ENCODE measurements around the gene CACNA2D4.

The CACNA2D4 gene

GRCh38 chr12:1934831-1935230 lies 16.4 kb upstream of the CACNA2D4 start:
- CTCF ChIA-PET, result interaction anchor here (1.4 kb wide), 1 partner anchor 281 kb away, joined by 4 read pairs; no protein-coding TSS in a partner anchor
- DNase-seq (ENCODE audit: extremely low spot score), result no peak
- no peak for TF ChIP-seq HDGF (IDR thresholded peaks at IDR 0.05; ENCODE audit: borderline replicate concordance)
- no peak for TF ChIP-seq ARNT (IDR thresholded peaks at IDR 0.05)
- TF ChIP-seq SUZ12 (IDR thresholded peaks at IDR 0.05), result no peak
- TF ChIP-seq FOXA1 (IDR thresholded peaks at IDR 0.05), result no peak
- TF ChIP-seq FOXK2 (IDR thresholded peaks at IDR 0.05), result no peak
- no peak for TF ChIP-seq SP1 (IDR thresholded peaks at IDR 0.05)
- no peak for TF ChIP-seq TARDBP (IDR thresholded peaks at IDR 0.05)
- no peak for TF ChIP-seq FOXM1 (IDR thresholded peaks at IDR 0.05; ENCODE audit: borderline replicate concordance)
- TF ChIP-seq BHLHE40 (IDR thresholded peaks at IDR 0.05; ENCODE audit: borderline replicate concordance), result no peak
- no peak for TF ChIP-seq CTBP1 (IDR thresholded peaks at IDR 0.05; ENCODE audit: borderline replicate concordance)
- TF ChIP-seq ZNF384 (IDR thresholded peaks at IDR 0.05), result no peak
- TF ChIP-seq NFRKB (IDR thresholded peaks at IDR 0.05), result no peak
- TF ChIP-seq, protein P1, sequence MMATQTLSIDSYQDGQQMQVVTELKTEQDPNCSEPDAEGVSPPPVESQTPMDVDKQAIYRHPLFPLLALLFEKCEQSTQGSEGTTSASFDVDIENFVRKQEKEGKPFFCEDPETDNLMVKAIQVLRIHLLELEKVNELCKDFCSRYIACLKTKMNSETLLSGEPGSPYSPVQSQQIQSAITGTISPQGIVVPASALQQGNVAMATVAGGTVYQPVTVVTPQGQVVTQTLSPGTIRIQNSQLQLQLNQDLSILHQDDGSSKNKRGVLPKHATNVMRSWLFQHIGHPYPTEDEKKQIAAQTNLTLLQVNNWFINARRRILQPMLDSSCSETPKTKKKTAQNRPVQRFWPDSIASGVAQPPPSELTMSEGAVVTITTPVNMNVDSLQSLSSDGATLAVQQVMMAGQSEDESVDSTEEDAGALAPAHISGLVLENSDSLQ (IDR thresholded peaks at IDR 0.05), result no peak
- TF ChIP-seq LEF1 (IDR thresholded peaks at IDR 0.05; ENCODE audit: borderline replicate concordance), result no peak
- TF ChIP-seq L3MBTL2 (conservative IDR thresholded peaks at IDR 0.05), result no peak
- no peak for TF ChIP-seq ELF4 (IDR thresholded peaks at IDR 0.05)
- POLR2A ChIA-PET, result no interaction called here

- ChIA-PET CTCF (interaction anchor here (0.6 to 1.4 kb wide), 2 partner anchors 211 to 281 kb away, joined by 4 to 5 read pairs; no protein-coding TSS in a partner anchor), POLR2A (no interaction called here)
- TF ChIP-seq FOXM1 (IDR thresholded peaks at IDR 0.05; ENCODE audit: borderline replicate concordance), result no peak
- TF ChIP-seq BHLHE40 (IDR thresholded peaks at IDR 0.05; ENCODE audit: borderline replicate concordance), result no peak
- no peak for TF ChIP-seq LEF1 (IDR thresholded peaks at IDR 0.05; ENCODE audit: borderline replicate concordance)
- TF ChIP-seq L3MBTL2 (conservative IDR thresholded peaks at IDR 0.05), result no peak
- no peak for TF ChIP-seq CTBP1 (IDR thresholded peaks at IDR 0.05; ENCODE audit: borderline replicate concordance)
- no peak for TF ChIP-seq FOXA1 (IDR thresholded peaks at IDR 0.05)
- no peak for TF ChIP-seq ARNT (IDR thresholded peaks at IDR 0.05)
- no peak for TF ChIP-seq ZNF384 (IDR thresholded peaks at IDR 0.05)
- no peak for TF ChIP-seq TARDBP (IDR thresholded peaks at IDR 0.05)
- no peak for TF ChIP-seq SUZ12 (IDR thresholded peaks at IDR 0.05)
- TF ChIP-seq ELF4 (IDR thresholded peaks at IDR 0.05), result no peak
- TF ChIP-seq FOXK2 (IDR thresholded peaks at IDR 0.05), result no peak
- TF ChIP-seq HDGF (IDR thresholded peaks at IDR 0.05; ENCODE audit: borderline replicate concordance), result no peak
- TF ChIP-seq SP1 (IDR thresholded peaks at IDR 0.05), result no peak
- TF ChIP-seq NFRKB (IDR thresholded peaks at IDR 0.05), result no peak
- DNase-seq (ENCODE audit: extremely low spot score), result no peak
Measured at GRCh38 chr12:1934068-1934467, 15.6 kb upstream of the CACNA2D4 start.

GRCh38 chr12:1933342-1934051 lies 15.0 kb upstream of the CACNA2D4 start:
- ChIA-PET POLR2A (no interaction called here), CTCF (interaction anchor here (0.6 kb wide), 1 partner anchor 211 kb away, joined by 5 read pairs; no protein-coding TSS in a partner anchor)
- DNase-seq (ENCODE audit: extremely low spot score), result no peak
- TF ChIP-seq ARNT (IDR thresholded peaks at IDR 0.05), result no peak
- no peak for TF ChIP-seq SP1 (IDR thresholded peaks at IDR 0.05)
- no peak for TF ChIP-seq FOXK2 (IDR thresholded peaks at IDR 0.05)
- TF ChIP-seq, protein P1 (IDR thresholded peaks at IDR 0.05), result no peak
- no peak for TF ChIP-seq SUZ12 (IDR thresholded peaks at IDR 0.05)
- TF ChIP-seq BHLHE40 (IDR thresholded peaks at IDR 0.05; ENCODE audit: borderline replicate concordance), result no peak
- no peak for TF ChIP-seq NFRKB (IDR thresholded peaks at IDR 0.05)
- no peak for TF ChIP-seq FOXA1 (IDR thresholded peaks at IDR 0.05)
- TF ChIP-seq CTBP1 (IDR thresholded peaks at IDR 0.05; ENCODE audit: borderline replicate concordance), result no peak
- no peak for TF ChIP-seq FOXM1 (IDR thresholded peaks at IDR 0.05; ENCODE audit: borderline replicate concordance)
- no peak for TF ChIP-seq ELF4 (IDR thresholded peaks at IDR 0.05)
- no peak for TF ChIP-seq L3MBTL2 (conservative IDR thresholded peaks at IDR 0.05)
- no peak for TF ChIP-seq LEF1 (IDR thresholded peaks at IDR 0.05; ENCODE audit: borderline replicate concordance)
- TF ChIP-seq HDGF (IDR thresholded peaks at IDR 0.05; ENCODE audit: borderline replicate concordance), result no peak

DNA sequence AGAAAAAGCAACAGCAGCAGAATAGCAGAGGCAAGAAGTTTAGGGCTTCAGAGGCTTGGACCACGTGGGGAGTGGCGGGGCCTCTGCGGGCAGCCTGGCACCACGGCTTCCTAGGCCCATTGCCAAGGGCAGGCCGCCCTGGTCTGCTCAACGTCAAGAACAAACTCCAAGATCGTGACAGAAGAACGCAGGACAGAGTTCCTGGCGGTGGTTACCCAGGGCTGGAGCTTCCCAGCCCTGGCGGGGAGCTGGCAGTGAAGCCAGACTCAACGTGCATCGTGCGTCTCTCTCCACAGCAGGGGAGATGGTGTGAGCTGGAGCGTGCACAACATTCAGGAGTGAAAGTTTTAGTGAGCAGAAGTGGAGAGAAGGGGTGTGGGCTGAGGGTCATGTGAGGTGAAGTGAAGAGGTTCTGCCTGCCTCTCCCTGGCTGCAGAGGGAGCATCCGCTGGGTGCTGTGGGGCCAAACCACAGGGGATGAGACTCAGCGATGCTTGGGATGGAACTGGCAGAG lies 13.9 kb upstream of the CACNA2D4 start:
- DNase-seq (ENCODE audit: extremely low spot score), result no peak
- TF ChIP-seq NFRKB (IDR thresholded peaks at IDR 0.05) (no peak), SUZ12 (IDR thresholded peaks at IDR 0.05) (no peak), FOXA1 (IDR thresholded peaks at IDR 0.05) (no peak), L3MBTL2 (conservative IDR thresholded peaks at IDR 0.05) (no peak), LEF1 (IDR thresholded peaks at IDR 0.05; ENCODE audit: borderline replicate concordance) (no peak)
- TF ChIP-seq, protein P1 (IDR thresholded peaks at IDR 0.05), result no peak

DNA sequence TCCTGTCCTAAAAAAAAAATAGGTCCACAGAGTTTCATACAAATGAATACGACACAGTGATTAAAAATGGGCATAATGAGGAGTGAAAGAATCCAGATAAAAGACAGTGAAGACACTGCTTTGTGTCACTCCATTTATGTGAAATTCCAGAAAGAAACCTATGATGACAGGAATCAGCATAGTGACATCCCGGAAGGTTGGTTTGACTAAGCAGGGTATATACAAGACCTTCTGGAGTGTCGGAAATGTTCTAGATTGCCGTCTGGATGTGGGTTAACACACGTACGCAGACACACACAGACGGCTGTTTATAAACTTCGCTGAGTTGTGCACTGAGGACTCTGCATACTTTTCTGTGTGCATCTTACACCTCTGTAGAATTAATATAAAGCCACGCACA lies 13.2 kb upstream of the CACNA2D4 start:
- POLR2A ChIA-PET, result interaction anchor here (1.1 kb wide), 1 partner anchor 270 kb away, joined by 3 read pairs; no protein-coding TSS in a partner anchor
- CTCF ChIA-PET, result interaction anchor here (2.0 kb wide), 1 partner anchor 8 kb away, joined by 10 read pairs; no protein-coding TSS in a partner anchor

More for the DNA sequence above, 13.9 kb upstream of the CACNA2D4 start:
- POLR2A ChIA-PET, result interaction anchor here (1.1 kb wide), 1 partner anchor 271 kb away, joined by 3 read pairs; no protein-coding TSS in a partner anchor
- CTCF ChIA-PET, result no interaction called here

More for the DNA sequence above, 13.2 kb upstream of the CACNA2D4 start:
- DNase-seq (ENCODE audit: extremely low spot score), result no peak
- TF ChIP-seq NFRKB (IDR thresholded peaks at IDR 0.05) (no peak), FOXM1 (IDR thresholded peaks at IDR 0.05; ENCODE audit: borderline replicate concordance) (no peak), SUZ12 (IDR thresholded peaks at IDR 0.05) (no peak), FOXK2 (IDR thresholded peaks at IDR 0.05) (no peak), HDGF (IDR thresholded peaks at IDR 0.05; ENCODE audit: borderline replicate concordance) (no peak), TARDBP (IDR thresholded peaks at IDR 0.05) (no peak), L3MBTL2 (conservative IDR thresholded peaks at IDR 0.05) (no peak), ELF4 (IDR thresholded peaks at IDR 0.05) (no peak), FOXA1 (IDR thresholded peaks at IDR 0.05) (no peak), BHLHE40 (IDR thresholded peaks at IDR 0.05; ENCODE audit: borderline replicate concordance) (no peak), SP1 (IDR thresholded peaks at IDR 0.05) (no peak), CTBP1 (IDR thresholded peaks at IDR 0.05; ENCODE audit: borderline replicate concordance) (no peak), ZNF384 (IDR thresholded peaks at IDR 0.05) (no peak), LEF1 (IDR thresholded peaks at IDR 0.05; ENCODE audit: borderline replicate concordance) (no peak)

Measured in HEK293T (cell line).